Stimulated activated CD8-positive, alpha-beta memory T cell treated with anti-CD3 and anti-CD28 coated beads, Interleukin-12 subunit alpha, Interleukin-12 subunit beta, amount 100 ng/mL, for 1 hour (primary cell): ENCODE data around the gene CD177.
"Not testable (repeated sequence)": the region's sequence is repeated elsewhere in the genome, so short reads cannot be mapped to it uniquely, and the experiment has no call there.

Experiments used
- DNase-seq: peaks from one replicate; pipeline ENCODE4 v3.0.0-alpha.2; 2020; ENCODE audit warnings: low read depth

Gene CD177

DNA sequence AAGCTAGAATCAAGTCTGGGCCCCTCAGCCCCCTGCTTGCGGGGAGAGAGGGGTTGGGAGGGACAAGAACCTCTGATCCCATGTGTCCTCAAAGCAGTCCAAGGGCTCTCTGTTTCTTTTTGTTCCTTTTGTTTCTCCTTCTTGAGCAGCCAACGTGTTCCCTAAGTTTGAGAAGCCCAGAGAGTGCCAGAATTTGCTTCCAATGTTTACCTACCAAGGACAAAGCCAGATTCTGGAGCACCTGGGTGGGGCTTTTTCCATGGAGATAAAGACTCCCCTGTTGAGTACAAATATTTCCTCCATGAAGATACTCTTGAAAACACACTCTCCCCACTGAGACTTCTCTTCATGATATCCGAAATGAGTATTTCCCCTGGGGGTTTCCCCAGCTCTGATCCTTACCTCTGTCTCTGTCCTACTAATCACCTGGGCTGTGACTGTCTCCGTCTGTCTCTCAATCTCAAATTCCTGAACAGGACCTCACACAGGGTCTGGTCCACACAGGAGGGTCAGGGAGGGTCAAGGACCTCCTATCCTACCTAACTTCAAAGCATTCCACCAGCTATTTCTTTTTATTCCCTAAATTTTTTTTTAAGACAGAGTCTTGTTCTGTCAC lies 27.4 kb downstream of the CD177 start:
- DNase-seq, result no peak

DNA sequence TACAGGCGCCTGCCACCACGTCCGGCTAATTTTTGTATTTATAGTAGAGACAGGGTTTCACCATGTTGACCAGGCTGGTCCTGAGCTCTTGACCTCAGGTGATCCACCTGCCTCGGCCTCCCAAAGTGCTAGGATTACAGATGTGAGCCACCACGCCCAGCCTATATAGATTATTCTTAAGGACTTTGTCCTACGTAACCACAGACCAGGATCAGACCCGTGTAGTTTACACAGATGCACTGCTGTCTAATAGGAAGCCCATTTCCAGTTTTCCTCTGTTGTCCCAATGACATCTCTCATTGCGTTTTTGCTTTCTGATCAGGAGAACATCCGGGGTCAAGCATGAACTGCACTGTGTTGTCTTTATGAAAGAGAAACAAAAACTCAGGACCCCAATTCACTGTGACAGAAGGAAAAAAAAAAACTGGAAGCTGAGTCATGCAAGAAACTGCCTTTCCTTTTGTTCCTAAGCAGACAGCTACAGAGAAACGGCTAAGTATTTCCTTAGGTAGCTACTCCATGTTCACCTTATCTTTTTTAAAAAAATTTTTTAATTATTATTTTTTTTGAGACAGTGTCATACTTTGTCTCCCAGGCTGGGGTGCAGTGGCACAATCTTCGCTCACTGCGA lies 29.2 kb downstream of the CD177 start:
- DNase-seq, result not testable (repeated sequence)

DNA sequence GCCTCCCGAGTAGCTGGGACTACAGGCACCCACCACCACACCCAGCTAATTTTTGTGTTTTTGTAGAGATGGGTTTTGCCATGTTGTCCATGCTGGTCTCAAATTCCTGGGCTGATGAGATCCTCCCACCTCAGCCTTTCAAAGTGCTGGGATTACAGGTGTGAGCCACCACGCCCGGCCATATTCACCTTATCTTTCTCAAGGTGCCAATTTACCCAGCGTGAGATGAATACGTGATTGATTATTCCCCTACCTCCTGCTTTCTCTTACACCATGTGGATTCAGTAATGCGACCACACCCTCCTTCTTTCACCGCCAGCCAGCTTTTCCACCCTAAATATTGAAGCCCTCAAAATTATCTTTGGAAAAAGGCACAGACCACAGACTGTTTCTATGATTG lies 29.8 kb downstream of the CD177 start:
- not testable (repeated sequence) for DNase-seq

DNA sequence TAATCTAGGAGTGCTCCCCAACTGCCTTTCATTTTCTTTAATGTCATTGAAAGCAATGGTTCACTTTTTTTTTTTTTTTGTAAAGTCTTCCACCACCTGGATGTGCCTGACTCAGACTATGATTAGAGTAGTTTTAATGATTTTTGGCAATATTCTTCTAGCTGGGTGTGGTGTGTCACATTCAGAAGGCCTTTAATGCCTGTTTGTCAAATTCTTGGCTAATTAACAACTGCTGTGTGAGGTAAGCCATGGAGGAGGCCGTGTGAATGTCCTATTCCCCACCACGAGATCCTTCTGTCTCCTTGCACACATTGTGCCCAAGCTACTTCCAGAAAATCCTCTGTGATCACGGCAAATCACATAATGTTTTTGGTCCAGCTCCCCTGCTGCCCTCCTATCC lies 30.3 kb downstream of the CD177 start:
- not testable (repeated sequence) for DNase-seq

DNA sequence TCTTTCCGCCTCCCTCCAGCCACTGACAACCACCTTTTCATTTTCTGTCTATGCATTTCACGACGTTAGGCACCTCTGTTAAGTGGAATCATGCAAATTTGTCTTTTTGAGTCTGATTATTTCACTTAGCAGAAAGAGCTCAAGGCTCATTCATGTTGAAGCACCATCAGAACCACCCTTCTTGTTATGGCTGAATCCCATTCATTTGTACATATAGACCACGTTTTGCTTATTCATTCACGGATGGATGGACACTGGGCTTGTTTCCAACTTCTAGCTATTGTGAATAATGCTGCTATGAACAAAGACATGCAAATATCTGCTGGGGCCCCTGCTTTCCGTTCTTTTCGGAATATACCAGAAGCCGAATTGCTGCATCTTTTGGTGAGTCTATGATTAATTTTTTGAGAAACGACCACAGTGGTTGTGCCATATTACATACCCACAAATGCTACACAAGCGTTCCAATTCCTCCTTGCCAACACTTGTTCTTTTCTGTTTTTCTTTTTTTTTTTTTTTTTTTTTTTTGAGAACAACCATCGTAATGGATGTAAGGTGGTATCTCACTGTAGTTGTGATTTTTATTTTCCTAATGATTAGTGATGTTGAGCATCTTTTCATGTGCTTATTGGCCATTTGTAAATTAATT lies 37.5 kb downstream of the CD177 start:
- DNase-seq, result not testable (repeated sequence)

DNA sequence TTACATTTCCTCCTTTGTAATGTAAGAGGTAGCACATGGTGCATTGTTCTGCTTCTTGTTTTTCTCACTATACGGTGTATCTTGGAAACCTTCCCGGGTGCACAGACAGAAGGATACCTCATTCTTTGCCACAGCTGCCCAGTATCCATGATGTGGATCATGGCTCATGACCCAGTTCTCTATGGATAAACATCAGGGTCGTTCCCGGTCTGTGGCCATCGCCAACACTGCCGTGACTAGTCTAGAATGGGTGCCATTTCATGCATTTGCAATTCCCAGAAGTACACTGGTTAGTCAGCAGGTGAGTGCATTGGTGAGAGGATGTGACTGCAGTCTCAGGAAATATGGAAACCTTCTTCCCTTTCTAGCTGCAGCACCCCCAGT lies 38.1 kb downstream of the CD177 start:
- not testable (repeated sequence) for DNase-seq

DNA sequence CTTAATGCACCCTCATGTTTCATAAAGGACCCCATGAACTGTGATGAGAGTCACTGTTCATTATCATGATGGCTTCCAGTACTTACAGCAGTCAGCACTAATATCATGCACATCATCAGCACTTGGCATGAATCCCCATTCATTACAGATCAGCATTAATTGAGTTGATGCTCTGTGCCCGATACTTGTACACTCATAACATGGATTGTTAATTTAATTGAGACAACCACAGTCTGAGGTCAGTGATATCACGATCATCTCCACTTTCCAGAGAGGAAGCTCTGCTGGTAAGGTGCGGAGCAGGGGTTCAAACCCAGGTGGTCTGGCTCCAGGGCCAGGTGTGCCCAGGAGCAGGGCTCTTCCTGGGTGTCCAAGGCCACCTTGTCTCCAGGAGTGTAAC lies 40.0 kb downstream of the CD177 start:
- DNase-seq, result not testable (repeated sequence)

DNA sequence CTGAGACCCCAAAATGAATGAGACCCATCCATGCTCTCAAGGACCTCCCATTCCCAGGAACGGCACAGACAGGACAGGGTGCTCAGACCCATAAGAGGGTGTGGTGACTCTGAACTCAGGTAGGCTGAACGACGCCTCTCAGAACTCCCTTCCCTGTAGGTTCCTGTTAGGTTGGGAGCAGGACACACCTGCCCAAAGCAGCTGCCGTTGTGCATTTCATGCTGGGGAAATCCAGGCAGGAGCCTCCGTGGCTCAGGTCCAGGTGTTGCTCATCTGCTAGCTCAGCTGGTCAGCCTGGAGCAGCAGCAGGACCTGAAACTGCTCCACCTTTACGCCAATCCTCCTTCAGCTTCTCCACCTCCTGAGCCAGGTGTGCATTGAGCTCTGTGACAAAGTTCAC lies 42.1 kb downstream of the CD177 start:
- DNase-seq, result no peak

DNA sequence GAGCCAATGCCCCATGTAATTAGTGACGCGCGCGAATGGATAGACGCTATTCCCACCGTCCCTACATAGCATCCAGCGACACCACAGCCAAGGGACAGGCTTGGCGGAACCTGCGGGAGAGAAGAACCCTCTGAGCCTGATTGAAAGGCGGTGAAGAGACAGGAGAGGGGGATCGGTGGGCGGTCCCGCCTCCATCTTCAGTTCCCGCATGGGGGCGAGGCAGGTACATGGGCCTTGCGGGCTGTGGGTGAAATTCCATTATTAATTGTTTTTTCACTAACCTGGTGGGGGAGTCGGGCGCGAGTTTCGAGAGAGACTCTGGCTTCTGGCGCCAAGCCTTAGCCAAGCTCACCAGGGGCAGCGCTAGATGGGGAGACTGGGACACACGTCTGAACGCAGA lies 52.8 kb downstream of the CD177 start:
- no peak for DNase-seq

DNA sequence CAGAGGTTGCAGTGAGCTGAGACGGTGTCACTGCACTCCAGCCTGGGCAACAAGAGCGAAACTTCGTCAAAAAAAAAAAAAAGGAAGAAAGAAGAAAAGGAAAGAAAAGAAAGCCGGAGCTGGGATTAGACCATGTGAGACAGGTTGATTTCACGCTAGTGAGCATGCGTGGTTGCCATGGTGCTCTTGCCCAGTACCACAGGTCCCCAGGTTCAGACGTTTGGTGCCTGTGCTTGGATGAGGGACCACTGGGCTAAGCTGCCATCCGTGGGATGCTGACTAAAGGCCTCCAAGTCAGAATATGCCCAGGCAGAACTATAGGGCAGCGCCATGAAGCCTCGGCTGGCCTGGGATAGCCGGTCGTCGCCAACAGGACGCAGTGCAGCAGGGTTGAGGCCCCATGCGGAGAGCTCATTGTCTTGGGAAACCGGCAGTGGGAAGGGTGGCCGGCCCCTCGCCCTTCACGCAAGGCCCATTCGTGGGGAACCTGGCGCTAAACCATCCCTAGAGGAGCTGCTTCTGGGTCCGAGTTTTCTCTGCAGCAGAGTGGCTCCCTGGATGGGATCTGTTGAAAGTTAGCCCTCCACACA lies 54.0 kb downstream of the CD177 start:
- DNase-seq, result no peak

DNA sequence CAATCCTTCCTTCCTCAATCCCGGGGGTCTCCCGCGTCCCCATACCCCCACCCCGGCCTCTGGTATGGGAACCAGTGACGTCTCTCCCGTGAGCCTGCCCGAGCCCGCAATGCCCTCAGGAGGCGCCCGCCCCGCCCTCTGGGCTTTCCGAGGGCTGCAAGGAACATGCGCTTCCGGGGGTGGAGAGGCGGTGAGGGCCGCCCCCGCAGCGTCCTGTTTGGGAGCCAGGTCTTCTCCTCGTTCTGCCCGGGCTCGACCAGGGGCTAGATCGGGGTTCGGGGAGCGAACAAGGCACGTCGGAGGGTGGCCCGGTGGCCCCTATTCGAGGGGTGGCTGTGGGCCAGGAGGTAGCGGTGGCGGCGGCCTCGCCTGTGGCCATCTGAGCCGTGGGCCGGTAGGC lies 54.6 kb downstream of the CD177 start:
- DNase-seq, result no peak

DNA sequence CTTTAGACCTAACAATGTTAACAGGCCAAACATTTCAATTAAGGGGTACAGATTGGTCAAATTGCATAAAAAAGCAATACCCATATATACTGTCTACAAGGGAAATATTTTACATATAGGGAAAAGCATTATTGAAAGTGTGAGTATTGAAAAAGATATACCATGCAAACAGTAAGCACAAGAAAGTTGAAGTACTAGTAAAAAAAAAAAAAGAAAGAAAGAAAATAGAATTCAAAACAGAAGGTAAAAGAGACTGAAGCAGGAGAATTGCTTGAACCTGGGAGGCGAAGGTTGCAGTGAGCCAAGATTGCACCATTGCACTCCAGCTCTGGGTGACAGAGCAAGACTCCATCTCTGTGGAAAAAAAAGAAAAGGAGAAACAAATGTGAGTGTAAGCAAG lies 55.9 kb downstream of the CD177 start:
- DNase-seq, result no peak

DNA sequence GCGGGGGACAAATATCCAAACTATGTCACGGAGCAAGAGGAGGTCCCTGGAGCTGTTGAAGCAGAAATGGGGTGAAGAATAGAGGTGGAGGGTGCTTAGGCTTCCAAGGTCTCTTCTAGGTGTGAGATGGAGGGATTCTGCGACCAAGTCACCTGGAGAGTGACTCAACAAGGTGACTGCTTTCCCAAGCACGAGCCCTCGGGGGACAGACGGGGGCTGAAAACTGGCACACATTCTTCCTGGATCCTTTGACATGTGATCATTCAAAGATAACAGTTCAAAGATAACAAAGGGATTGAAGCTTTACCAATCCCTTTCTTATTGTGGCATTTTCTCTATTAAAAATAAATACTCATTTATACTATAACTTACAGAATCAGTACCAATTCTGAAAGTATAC lies 59.0 kb downstream of the CD177 start:
- no peak for DNase-seq
